ENCODE data around the gene PDE8A.
A peak's percentile ranks its signal among the peaks of the same experiment; 100 is the strongest.
"Not testable (repeated sequence)": the region's sequence is repeated elsewhere in the genome, so short reads cannot be mapped to it uniquely, and the experiment has no call there.

Gene PDE8A

GRCh38 chr15:84961707-84962106 is 19.9 kb upstream of the PDE8A start:
- DNase-seq: no peak

- no peak for DNase-seq
Measured at GRCh38 chr15:84962955-84963354, 18.7 kb upstream of the PDE8A start.

- DNase-seq: no peak
Measured at GRCh38 chr15:84967380-84967779, 14.3 kb upstream of the PDE8A start.

GRCh38 chr15:84968301-84968700 is 13.4 kb upstream of the PDE8A start:
- DNase-seq: no peak

- DNase-seq: no peak
Measured at GRCh38 chr15:84969257-84969656, 12.4 kb upstream of the PDE8A start.

- DNase-seq: no peak
Measured at GRCh38 chr15:84970843-84971242, 10.8 kb upstream of the PDE8A start.

- no peak for DNase-seq
Measured at GRCh38 chr15:84973492-84974460, 7.9 kb upstream of the PDE8A start.

- no peak for DNase-seq
Measured at GRCh38 chr15:84975871-84976351, 5.7 kb upstream of the PDE8A start.

- no peak for DNase-seq
Measured at GRCh38 chr15:84976746-84977345, 4.8 kb upstream of the PDE8A start.

GRCh38 chr15:84979651-84980050 is 2.0 kb upstream of the PDE8A start:
- no peak for DNase-seq

GRCh38 chr15:84980196-84981053 is 1.2 kb upstream of the PDE8A start:
- DNase-seq: peak; percentile 94

GRCh38 chr15:84981054-84981710 is 474 bp upstream of the PDE8A start:
- DNase-seq: peak; percentile 96

- DNase-seq: peak; percentile 62
Measured at GRCh38 chr15:84982301-84982920, 755 bp downstream of the PDE8A start.

- DNase-seq: no peak
Measured at GRCh38 chr15:84983294-84983693, 1.6 kb downstream of the PDE8A start.

GRCh38 chr15:84983711-84984110 is 2.1 kb downstream of the PDE8A start:
- DNase-seq: no peak

- no peak for DNase-seq
Measured at GRCh38 chr15:84985158-84985557, 3.5 kb downstream of the PDE8A start.

- DNase-seq: not testable (repeated sequence)
Measured at GRCh38 chr15:84987351-84987750, 5.7 kb downstream of the PDE8A start.

GRCh38 chr15:84987949-84988624 is 6.4 kb downstream of the PDE8A start:
- no peak for DNase-seq

- no peak for DNase-seq
Measured at GRCh38 chr15:84988909-84989644, 7.4 kb downstream of the PDE8A start.

GRCh38 chr15:84990507-84990906 is 8.9 kb downstream of the PDE8A start:
- DNase-seq: no peak

Measured in right forelimb (tissue), 1 donor.